NT2/D1 (cell line): ENCODE results near the gene RCOR1.

Experiments used
- SUZ12 ChIP-seq: IDR thresholded peaks from 2 replicates; pipeline ENCODE4 v1.6.1; 2011; ENCODE audit not compliant: insufficient read length, insufficient read depth; ENCODE audit errors: extremely low read depth
- ZNF274 ChIP-seq: IDR thresholded peaks from 2 replicates; pipeline ENCODE4 v1.6.1; 2011; ENCODE audit warnings: mild to moderate bottlenecking, low read depth, low read length

DNA sequence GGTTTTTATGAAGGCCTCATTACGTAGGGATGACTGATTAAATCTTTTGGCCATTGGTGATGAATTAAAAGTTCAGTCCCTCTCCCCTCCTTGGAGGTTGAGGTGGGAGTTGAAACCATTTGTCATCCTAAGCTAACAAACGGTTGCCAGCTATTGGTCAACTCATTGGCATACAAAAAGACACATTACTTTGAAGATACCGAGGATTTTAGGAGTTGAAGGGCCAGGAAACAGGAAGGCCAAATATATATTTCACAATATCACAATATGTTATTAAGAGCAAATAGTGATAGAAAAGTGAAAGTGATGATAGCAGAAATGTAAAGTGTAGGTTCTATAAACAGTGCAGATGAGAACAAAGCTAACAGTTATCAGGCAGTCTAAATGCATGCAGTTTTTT lies 24.4 kb downstream of the RCOR1 start:
- no peak for TF ChIP-seq SUZ12
- no peak for TF ChIP-seq ZNF274
